Right ventricle myocardium superior (tissue), 1 donor: ENCODE data around the gene HIVEP1. TPM values are rescaled to one million over a fixed set of nuclear protein-coding genes. Genes with fewer than 3 reads are reported as not detected.

Source experiments
- ATAC-seq: fragments of 200-7000 bp; cut with Tn5 transposase; one replicate; pipeline ENCODE4 v1.9.1; 2020; ENCODE audit warnings: mild to moderate bottlenecking; ENCODE audit not compliant: poor library complexity
- DNase-seq: peaks from one replicate; pipeline ENCODE4 v3.0.0-alpha.2; 2020
- intact Hi-C: fragments of 100-400 bp; cut with DNase I; formaldehyde crosslinking; loops from one replicate; pipeline ENCODE4 v1.11.2; 2022
- total RNA-seq: library from RNA; stranded (reverse); fragmentation: NEBNext Ultra II Directional; extraction: Animal tissue kit (Norgen Biotek cat#: 25700); gene quantifications from one replicate; pipeline ENCODE4 v1.2.1, GENCODE V29; 2021
- donor health status: DM: no; HTN: yes; CAD: no; lungs with severe emphysema.

The HIVEP1 gene
- total RNA-seq, 1 donor from 2014 or later, result 12.0 TPM

DNA sequence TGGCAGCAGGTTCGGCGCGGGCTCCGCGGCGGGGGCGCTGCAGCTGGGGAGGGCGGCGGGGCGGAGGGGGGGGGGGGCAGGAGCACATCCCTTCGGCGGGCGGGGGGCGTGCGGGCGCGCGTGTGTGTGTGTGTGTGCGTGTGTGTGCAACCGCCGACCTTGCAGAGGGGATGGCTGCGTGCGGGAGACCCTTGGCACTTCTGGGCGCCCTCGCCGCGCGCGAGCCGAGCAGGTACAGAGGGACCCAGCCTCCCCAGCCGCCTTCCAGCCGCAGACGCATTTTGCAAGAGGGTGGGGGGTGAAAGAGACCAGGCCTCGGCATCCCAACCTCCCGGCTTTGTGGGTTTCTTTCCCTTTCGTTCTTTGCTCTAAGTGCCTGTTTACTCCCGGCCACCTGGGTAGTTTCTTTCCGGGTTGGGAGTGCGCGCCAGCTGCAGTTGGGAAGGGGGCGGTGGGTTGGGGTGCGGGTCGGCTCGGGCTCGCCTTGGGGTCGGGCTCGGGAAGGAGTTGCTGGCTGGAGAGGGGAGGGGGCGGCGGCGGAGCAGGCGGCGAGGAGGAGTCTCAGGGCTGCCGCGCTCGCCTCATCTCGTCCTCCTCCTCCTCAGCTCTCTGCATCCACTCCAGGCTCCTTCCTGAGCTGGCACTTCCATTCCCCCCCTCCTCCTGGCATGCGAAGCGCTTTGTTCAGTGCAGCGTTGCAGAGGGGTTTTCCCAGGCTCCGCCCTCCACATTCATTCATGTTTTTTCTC lies 620 bp downstream of the HIVEP1 start:
- ATAC-seq (no peak), DNase-seq (peak; percentile 73)
- intact Hi-C loops, result no loop called here

DNA sequence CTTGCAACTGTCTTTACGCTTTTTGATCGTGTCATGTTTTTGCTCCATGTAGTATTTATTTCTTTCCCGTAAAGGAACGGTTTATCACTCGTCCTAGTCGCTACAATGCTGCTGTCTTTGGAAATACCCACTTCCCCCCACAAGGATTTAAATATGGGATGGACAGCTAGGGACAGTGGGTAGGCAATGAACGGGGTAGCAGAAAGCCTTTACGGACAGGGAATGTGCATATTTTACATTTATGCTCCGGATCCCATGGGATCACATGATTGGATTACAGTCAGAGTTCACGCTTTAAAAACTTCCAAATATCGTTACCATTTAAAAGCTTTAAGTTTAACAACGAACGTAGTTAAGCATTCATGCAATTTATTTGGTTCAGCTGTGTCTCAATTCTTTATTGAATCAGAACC lies 1.2 kb downstream of the HIVEP1 start:
- ATAC-seq, result no peak
- DNase-seq, result no peak
- intact Hi-C loops, result no loop called here

GRCh38 chr6:12014027-12014872 lies 2.1 kb downstream of the HIVEP1 start:
- ATAC-seq (no peak), DNase-seq (no peak)
- intact Hi-C loops, result no loop called here

DNA sequence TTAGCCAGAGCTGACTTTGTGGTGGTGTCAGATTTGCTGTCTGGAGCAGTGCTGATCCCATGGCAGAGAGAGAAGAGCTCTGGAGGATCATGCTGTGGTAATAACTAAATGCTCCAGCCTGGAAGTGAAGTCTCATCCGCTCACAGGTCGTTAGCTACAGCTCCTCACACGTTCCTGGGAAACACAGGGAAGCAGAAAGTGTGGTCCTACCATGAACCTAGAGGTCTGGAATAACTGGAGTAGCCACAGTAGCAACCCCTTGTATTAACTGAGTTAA lies 2.7 kb downstream of the HIVEP1 start:
- intact Hi-C loops, result no loop called here

DNA sequence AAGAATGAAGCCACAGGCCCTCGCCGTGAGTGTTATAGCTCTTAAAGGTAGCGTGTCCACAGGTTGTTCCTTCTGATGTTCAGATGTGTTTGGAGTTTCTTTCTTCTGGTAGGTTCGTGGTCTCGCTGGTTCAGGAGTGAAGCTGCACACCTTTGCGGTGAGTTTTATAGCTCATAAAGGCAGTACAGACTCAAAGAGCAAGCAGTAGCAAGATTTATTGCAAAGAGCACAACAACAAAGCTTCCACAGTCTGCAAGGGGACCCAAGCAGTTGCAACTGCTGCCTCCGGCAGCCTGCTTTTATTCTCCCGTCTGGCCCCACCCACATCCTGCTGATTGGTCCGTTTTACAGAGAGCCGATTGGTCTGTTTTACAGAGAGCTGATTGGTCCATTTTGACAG lies 5.2 kb downstream of the HIVEP1 start:
- intact Hi-C loops, result no loop called here

More for the DNA sequence above, 2.7 kb downstream of the HIVEP1 start:
- ATAC-seq (no peak), DNase-seq (no peak)

GRCh38 chr6:12017876-12018401 lies 5.8 kb downstream of the HIVEP1 start:
- ATAC-seq (no peak), DNase-seq (no peak)
- intact Hi-C loops, result no loop called here

More for the DNA sequence above, 5.2 kb downstream of the HIVEP1 start:
- ATAC-seq (no peak), DNase-seq (no peak)

DNA sequence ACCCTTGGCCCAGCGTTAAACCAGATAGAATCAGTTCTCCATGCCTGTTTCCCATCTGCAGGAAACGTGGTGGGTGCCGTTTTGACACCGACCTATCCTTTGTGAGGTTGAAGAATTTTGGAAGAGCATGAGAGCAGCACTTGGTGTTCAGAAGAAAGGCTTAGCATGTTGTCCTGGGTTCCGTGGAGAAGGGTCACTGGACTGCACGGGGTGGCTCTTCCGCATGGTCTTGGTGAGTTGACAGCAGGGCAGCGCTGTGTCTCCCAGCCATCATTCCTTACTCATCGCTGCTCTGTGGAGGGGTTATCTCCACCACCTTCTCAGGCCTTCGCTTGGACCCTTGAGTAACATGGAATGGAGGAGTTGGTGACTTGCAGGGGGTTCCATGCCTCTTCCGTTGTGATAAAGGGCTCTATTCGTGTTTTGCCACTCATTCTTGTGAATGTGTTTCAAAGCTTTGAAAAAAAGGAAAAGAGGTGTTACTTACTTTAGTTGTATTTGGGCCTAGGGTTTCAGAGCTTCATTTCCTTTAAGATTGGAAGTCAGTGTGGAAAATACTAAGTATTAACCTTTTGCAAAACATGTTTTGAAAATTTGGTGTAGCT lies 8.2 kb downstream of the HIVEP1 start:
- intact Hi-C loops, result no loop called here
- ATAC-seq (no peak), DNase-seq (no peak)

- DNase-seq, result no peak
Observed at GRCh38 chr6:12022481-12022880, 10.4 kb downstream of the HIVEP1 start.

GRCh38 chr6:12022953-12023388 lies 10.9 kb downstream of the HIVEP1 start:
- ATAC-seq (no peak), DNase-seq (no peak)
- intact Hi-C loops, result no loop called here

More at GRCh38 chr6:12022481-12022880, 10.4 kb downstream of the HIVEP1 start:
- intact Hi-C loops, result no loop called here
- ATAC-seq, result no peak

GRCh38 chr6:12024216-12024615 lies 12.1 kb downstream of the HIVEP1 start:
- intact Hi-C loops, result no loop called here
- no peak for DNase-seq
- ATAC-seq, result no peak

GRCh38 chr6:12024699-12025434 lies 12.8 kb downstream of the HIVEP1 start:
- ATAC-seq (no peak), DNase-seq (no peak)
- intact Hi-C loops, result no loop called here

DNA sequence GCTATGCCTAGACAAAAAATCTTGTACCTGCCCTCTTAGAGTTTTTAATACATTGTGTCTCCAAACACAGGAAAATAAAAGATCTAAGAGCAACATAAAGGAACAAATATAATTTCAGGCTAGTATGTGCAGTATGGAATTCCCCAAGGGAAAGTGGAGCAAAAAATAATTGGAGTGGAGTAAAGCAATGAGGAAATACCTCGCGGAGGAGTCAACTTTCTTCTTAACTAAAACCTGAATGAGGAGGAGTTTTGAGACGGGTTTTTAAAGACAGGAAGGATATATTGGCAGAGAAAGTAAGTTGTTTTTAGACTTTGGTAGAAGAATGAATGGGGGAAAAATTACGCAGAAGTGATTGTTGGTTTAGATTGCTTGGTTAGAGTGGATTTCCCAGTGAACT lies 14.0 kb downstream of the HIVEP1 start:
- intact Hi-C loops, result no loop called here
- ATAC-seq, result no peak
- DNase-seq, result no peak

DNA sequence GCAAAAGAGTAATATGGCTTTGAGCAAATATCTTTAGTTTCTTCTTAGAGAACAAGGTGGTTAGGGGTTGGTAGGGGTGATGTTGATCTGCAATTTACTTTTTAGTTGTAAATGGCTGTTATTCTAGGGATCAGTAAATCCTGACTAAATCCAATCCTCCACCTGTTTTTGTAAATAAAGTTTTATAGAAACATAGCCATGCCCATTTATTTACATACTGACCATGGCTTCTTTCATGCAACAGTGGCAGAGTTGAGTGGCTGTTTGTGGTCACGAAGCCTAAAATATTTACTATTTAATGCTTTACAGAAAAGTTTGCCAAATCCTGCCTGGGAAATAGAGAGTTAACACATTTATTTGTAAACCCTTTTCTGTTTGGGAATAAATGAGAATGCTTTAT lies 14.7 kb downstream of the HIVEP1 start:
- DNase-seq (no peak), ATAC-seq (no peak)
- intact Hi-C loops, result no loop called here

DNA sequence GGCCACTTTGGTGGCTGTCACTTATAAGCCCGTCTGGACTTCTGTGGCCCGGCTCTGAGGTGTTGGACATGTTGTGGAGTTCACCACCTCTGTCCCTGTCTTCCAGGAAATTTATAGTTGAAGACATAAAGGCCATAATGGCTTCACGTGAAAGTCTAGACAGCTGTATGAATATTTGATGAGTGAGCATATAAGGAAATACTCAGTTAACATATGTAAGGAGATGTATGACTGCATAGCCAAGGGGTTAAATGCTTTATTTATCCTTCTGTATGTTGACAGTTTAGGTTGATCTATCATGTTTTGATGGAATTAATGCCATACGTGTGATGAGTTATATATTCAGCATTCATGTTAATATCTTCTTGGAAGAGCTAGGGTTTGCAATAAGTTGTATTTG lies 16.1 kb downstream of the HIVEP1 start:
- intact Hi-C loops, result no loop called here
- no peak for DNase-seq
- ATAC-seq, result no peak

- intact Hi-C loops, result no loop called here
- DNase-seq, result no peak
- ATAC-seq, result no peak
Observed at GRCh38 chr6:12029979-12030737, 18.0 kb downstream of the HIVEP1 start.

DNA sequence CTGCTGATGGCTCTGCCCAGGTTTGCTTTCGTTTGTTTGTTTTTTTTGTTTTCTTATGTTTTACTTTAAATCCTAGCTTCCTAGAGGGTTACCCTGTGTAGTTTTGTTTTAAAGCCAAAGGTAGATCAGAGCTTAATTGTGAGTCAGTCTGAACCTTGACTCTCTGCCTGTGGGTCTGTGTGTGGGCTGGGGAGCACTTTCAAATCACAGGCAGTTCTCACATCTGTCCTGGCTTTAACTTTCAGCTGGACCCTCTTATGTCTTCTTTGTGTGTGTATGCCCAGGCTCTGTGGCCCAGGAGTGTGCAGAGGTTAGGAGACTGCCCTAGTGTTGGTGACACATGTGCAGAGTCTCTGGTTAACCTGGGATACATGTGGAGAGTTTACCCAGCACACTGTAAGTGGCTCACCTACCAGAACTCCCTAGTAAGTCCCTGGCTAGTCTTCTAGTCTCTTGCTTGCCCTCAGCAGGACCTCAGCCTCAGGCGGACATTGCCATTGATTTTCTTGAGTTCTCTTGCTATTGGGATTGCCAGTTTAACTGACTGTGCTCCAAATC lies 19.0 kb downstream of the HIVEP1 start:
- DNase-seq (no peak), ATAC-seq (no peak)
- intact Hi-C loops, result no loop called here

GRCh38 chr6:12032783-12033573 lies 20.9 kb downstream of the HIVEP1 start:
- ATAC-seq (no peak), DNase-seq (no peak)
- intact Hi-C loops, result no loop called here
